NCI-H1694 treated with DMSO at 0.1 percent for 48 hours (cell line): ENCODE results near the gene VPS37B.
"Not testable (repeated sequence)": the region's sequence is repeated elsewhere in the genome, so short reads cannot be mapped to it uniquely, and the experiment has no call there.

Source experiments
- DNase-seq: peaks from one replicate; lab custom pipeline; 2025; lab: John Stamatoyannopoulos, UW

VPS37B gene

DNA sequence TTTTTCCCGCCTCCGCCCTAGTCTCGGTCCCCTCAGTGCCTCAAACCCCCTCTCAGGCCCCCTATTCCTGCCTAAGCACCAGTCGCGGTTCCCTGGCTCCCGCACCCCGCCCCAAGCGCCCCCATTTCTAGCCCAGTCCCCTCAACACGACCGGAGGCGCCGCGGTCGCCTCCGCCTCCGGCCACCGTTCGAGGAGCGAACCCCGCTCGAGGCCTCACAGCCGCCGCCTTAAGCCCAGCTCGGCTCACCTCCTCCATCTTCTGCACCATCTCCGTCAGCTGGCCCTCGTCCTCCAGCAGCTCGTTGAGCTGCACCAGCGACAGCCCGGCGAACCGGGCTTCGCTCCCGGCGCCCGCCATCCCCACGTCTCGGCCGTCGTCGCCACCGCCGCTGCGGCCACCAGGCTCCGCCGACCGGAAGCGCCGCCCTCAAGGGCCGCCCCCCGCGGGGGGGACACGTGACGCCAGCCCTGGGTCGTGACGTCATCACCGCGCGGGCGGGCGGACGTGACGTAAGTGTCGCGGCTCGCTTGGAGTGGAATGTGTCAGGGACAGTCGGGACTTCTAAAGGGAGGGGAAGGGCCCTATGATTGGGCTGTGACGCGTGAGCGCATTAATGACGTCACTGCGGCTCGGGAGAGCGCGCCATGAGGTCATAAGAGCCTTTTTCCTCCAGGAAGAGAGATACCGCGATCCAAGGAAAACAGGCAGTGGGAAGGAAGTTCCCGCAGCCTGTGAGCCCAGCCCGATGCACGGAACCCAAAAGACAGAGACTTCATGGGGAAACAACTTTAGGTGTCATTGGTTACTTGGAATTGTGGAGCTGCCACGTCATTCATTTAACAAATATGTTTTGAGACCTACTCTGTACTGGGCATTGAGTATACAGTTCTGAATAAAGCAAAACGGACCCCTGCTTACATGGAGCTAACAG is at the start of gene VPS37B:
TSS of gene VPS37B (minus strand) at position 421 of the 933 bp plus-strand sequence. CDS start at position 359, 62 bp downstream.
- DNase-seq = peak; percentile 8

DNA sequence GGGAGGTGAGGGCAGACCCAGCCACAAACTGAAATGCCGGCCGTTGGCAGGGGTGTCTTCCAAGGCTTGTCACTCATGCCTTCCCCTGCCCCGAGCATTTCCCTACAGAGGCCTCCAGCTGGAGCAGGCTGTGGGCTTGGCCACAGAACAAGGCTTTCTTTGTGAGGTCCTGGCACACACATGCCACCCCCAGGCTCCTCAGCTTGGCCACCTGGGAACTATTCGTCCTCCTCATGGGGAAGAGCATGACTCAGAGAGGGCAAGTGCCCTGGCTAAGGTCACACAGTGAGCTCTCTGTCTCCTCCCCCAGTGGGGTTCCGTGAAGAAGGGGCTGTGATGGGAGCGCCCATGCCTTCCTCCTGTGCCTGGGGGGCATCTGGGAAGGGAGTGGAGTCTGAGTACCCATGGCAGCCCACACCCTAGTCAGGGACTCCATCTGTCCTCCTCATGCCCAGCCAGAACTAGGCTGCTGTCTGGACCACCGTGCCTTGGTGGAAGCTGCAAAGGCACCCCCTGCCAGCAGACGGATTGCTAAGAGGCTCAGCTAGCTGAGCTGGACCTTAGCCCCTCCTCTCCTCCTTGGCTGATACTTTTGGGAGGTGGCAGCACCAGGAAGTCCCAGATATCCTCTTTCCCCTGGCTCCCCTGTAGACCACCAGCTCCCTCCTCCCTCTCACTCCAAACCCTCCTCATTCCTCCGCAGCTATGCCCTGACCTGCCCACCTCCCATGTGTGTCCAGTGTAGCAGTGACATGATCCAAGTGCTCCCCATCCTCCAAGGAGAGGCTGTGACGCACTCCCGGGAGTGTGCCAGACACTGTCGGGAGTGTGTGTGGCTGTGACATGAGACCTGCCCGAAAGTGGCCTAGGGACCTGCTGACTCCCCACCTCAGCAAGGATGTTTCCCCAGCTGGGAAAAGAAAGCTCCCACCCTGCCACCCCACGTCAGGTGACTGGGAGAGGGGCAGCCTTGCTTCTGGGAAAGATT is 49.0 kb upstream of the VPS37B start:
- DNase-seq = no peak

- no peak for DNase-seq
Measured at GRCh38 chr12:122943196-122943595, 47.3 kb upstream of the VPS37B start.

DNA sequence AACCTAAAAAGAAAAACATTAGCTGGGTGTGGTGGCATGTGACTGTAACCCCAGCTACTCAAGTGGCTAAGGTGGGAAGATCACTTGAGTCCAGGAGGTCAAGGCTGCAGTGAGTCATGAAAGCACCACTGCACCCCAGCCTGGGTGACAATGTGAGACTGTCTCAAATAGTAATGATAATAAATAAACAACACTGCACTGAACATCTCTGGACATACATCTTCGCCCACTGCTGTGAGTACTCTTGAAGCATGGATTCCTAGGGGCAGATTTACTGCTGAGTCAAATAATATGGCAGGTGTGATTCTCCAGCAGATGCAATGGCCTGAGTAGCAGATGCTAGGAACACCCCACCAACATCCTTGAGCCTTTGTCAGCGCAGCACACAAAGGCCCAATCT is 46.7 kb upstream of the VPS37B start:
- DNase-seq = no peak

DNA sequence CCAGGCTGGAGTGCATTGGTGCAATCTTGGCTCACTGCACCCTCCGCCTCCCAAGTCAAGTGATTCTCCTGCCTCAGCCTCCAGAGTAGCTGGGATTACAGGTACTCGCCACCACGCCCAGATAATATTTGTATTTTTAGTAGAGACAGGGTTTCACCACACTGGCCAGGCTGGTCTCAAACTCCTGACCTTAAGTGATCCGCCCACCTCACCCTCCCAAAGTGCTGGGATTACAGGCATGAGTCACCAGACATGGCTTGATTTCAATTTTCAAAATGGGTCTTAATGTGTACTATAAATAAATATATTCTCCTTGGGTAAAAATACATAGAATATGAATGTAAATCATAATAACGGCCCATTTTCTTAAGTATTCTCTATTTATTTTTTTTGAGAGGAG is 45.4 kb upstream of the VPS37B start:
- DNase-seq = not testable (repeated sequence)

DNA sequence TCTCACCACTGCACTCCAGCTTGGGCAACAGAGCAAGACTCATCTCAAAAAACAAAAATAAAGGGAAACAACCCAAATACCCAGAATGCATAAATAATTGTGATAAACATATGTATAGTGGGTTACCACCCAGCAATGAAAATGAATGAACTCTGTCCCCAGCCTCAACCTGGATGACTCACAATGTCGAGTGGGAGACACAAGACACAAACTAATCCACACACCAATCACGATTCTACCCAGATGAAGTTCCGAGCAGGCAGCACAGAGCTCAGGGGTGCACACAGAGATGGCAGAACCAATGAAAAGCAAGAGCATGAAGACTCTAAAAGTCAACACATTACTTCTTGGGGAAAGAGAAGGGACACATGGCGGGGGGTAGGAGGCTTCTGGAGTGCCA is 43.2 kb upstream of the VPS37B start:
- no peak for DNase-seq

GRCh38 chr12:122937622-122938091 is 41.7 kb upstream of the VPS37B start:
- no peak for DNase-seq

DNA sequence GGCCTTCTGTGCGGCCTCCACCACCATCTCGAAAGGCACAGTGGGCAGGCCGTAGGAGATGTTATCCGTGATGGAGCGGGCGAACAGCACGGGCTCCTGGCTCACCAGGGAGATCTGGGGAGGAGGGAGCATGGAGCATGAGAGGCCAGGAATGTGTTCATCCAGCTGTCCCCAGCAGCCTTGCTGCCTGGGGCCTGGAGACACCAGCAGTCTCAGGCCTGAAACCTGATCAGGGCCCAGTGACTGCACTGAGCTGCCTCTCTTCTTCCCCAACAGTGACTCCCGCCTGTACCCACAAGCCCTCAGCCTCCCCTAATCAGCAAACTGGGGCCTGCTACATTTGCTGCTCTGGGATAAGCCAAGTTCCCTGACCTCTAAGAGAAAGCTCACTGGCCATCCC is 39.4 kb upstream of the VPS37B start:
- no peak for DNase-seq

- DNase-seq = no peak
Measured at GRCh38 chr12:122934722-122935121, 38.8 kb upstream of the VPS37B start.

DNA sequence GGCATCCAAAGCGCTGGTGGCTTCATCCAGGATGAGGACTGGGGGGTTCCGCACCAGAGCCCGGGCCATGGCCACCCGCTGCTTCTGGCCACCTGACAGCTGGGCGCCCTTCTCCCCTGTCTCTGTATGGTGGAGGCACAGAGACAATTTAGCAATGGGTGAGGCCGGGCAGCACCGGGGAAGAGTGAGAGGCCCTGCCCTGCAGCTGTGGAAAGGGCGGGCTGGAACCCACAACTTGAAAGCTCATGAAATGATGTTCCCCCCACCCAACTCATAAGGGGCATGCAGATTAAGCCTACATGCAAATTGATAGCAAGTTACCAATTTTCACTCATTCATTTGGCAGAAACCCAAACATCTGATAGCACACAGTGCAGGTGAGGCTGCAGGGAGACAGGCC is 36.3 kb upstream of the VPS37B start:
- no peak for DNase-seq

- no peak for DNase-seq
Measured at GRCh38 chr12:122929812-122930211, 33.9 kb upstream of the VPS37B start.

GRCh38 chr12:122929148-122929538 is 33.2 kb upstream of the VPS37B start:
- no peak for DNase-seq

DNA sequence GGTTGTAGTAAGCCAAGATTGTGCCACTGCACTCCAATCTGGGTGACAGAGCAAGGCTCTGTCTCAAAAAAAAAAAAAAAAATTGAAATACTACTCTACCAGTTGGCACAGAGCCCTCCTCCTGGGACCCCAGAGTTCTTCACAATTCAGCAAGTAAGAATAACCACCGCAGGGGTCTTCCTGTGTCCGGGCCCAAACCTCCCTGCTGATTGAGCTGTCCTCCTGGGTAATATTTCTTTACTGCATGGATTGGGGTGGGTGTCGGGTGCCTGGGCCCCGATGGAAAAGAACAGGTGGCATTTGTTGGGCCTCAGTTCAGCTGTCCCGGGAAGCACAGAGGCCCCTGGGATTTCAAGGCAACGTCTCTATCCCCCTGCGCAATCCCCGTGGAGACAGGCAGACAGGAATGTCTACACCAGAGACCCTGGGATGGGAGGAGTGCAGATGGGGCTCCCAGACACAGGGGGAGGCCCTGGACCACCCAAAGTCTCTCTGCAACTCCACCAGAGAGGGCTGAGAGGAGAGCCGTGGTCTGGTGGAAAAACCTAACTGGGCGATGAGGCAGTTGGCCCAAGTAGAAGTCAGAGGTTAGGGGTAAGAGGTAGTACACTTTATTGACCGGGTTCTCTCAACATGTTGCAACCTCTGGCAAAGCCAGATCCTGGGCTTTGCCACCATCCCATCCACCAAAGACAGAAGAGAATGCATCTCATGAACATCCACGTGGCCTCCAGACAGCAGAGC is 32.7 kb upstream of the VPS37B start:
- DNase-seq = no peak

DNA sequence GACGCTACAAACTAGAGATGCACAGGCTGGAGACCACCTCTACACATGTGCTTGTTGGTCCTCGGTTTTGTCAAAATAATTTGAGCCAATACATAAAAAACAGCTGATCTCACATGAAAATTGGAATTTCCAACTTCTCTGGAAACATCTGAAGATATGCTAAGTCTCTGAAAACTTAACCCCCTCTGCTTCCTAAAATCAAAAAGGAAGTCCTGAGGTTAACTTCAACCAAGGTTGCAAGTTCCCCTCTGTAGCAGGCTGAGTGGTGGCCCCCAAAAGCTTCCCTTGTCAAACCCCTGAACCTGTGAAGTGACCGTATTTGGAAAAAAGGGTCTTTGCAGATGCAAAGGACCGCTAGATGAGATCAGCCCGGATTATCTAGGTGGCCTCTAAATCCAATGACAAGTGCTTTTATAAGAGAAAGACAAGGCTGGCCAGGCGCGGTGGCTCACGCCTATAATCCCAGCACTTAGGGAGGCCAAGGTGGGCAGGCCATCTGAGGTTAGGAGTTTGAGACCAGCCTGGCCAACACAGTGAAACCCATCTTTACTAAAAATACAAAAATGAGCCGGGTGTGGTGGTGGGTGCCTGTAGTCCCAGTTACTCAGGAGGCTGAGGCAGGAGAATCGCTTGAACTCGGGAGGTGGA is 32.0 kb upstream of the VPS37B start:
- DNase-seq = no peak

DNA sequence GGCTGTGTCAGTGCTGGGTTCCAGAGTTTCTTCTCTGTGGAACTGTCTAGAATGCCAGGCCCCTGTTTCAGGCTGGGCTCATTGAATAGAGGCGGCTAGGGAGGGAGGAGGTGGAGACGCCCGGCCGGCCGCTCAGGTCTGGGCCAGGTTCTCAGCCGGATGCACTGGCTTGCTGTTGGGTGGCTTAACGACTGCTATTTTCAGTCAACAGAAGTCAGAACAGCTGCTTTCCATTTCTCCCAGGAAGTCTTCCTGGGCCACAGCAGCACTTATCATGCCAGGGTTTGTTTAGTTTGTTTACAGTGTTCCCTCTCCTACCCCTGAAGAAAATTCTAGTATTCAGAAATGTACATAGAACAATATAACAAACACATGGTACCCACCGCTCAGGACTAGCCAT is 26.0 kb upstream of the VPS37B start:
- no peak for DNase-seq

DNA sequence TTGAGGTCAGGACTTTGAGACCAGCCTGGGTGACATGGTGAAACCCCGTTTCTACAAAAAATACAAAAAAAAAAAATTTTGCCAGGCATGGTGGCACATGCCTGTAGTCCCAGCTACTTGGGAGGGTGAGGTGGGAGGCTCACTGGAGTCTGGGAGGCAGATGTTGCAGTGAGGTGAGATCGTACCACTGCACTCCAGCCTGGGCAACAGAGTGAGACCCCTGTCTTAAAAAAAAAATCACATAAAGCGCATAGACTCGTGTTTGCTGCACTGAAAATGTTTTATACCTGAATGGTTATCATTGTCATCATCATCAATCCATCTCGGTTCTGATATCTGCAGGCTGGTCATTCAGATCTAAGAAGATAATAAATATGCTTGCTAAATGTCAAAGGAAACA is 24.8 kb upstream of the VPS37B start:
- no peak for DNase-seq

- DNase-seq = no peak
Measured at GRCh38 chr12:122918827-122919226, 22.9 kb upstream of the VPS37B start.

- no peak for DNase-seq
Measured at GRCh38 chr12:122917507-122918121, 21.7 kb upstream of the VPS37B start.

DNA sequence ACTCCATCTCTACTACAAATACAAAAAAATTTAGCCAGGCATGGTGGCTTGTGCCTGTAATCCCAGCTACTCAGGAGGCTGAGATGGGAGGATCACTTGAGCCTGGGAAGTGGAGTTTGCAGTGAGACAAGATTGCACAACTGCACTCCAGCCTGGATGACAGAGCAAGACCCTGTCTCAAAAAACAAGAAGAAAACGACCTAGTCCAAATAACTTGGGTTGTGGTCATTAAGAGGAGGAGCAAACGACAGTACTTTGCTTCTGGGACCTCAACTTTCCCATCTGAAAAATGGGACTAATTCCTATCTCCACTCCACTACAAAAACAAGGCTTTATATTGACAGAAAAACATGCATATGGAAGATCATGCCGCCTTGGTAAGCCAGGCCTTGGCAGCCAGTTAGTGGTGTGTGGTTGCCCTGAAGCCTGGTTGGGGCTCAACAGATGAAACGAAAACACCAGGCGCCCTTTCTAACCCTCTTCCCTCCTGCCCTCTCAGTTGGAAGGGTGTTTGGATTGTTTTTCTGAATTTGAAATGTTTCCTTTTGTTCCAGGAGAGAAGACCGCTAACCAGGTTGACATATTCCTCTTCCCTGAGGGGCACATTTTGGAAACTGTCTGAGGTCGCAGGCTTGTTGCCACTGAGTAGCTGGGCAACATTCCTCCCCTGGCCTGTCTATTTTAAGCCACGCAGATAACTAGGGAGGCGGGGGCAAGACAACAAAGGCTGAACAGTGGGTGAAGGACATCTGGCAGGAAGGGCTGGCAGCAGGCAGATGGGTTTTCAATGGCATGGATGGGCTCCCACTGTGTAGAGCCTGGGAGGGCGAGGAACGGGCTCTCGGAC is 13.7 kb upstream of the VPS37B start:
- peak; percentile 59 for DNase-seq

DNA sequence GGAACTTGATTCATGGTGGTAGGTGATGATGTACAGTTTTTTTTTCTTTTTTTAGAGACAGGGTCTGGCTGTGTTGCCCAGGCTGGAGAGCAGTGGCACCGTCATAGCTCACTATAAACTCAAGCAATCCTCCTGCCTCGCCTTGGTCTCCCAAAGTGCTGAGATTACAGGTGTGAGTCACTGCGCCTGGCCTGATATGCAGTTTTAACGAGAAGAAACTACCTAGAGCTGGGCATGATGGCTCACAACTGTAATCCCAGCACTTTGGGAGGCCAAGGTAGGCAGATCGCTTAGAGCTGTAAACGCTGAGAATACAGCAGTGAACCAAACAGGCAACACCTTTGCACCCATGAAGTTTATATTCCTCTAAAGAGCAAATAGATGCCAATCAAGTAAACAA is 13.0 kb upstream of the VPS37B start:
- DNase-seq = no peak
